Bronchial epithelial cell (primary cell): ENCODE measurements around the gene GJB3. TPM values are rescaled to one million over a fixed set of nuclear protein-coding genes. Genes with fewer than 3 reads are reported as not detected.

Experiments
- DNase-seq: peaks from one replicate; pipeline ENCODE4 v3.0.0-alpha.2; 2010; ENCODE audit warnings: low read depth
- FAIRE-seq: peaks from 2 replicates; lab custom pipeline; 2011; peaks lifted over from hg19 to GRCh38; lab: Jason Lieb, UNC
- H3K27me3 ChIP-seq: 2 replicates; pipeline ENCODE4 v1.5.1; 2011; ENCODE audit warnings: low read length; ENCODE audit not compliant: control insufficient read depth, insufficient read depth
- H3K36me3 ChIP-seq: 2 replicates; pipeline ENCODE4 v1.5.1; 2011; ENCODE audit warnings: low read length; ENCODE audit not compliant: control insufficient read depth, insufficient read depth
- H3K4me3 ChIP-seq: 2 replicates; pipeline ENCODE4 v1.5.1; 2011; ENCODE audit warnings: mild to moderate bottlenecking, low read depth, low read length, control low read depth
- CTCF ChIP-seq: IDR thresholded peaks from 2 replicates; pipeline ENCODE4 v1.5.1; 2011; ENCODE audit warnings: mild to moderate bottlenecking, moderate library complexity, low read length, control low read depth, inconsistent platforms; ENCODE audit not compliant: insufficient read depth, severe bottlenecking
- total RNA-seq: library from RNA; depleted of rRNA; stranded (reverse); fragments of >200 nt; gene quantifications from 2 replicates; pipeline ENCODE4 v1.2.1, GENCODE V29; 2014

GJB3 gene
- total RNA-seq, 1 donor from 2014 or later: 159 TPM

- no peak for TF ChIP-seq CTCF
- H3K36me3 ChIP-seq: no peaks in the 10 kb centered on the region
- DNase-seq (no peak), FAIRE-seq (no peak)
- no peaks in the 10 kb centered on the region for H3K27me3 ChIP-seq
- H3K4me3 ChIP-seq: no peak overlapping the region
Measured at GRCh38 chr1:34827341-34827941, 46.4 kb downstream of the GJB3 start.

- Histone ChIP-seq H3K4me3 (no peak overlapping the region), H3K36me3 (no peaks in the 10 kb centered on the region), H3K27me3 (no peaks in the 10 kb centered on the region)
- DNase-seq (no peak), FAIRE-seq (no peak)
- no peak for TF ChIP-seq CTCF
Measured at GRCh38 chr1:34828611-34829010, 47.6 kb downstream of the GJB3 start.

- DNase-seq (no peak), FAIRE-seq (no peak)
- H3K27me3 ChIP-seq: no peaks in the 10 kb centered on the region
- no peak for TF ChIP-seq CTCF
- H3K36me3 ChIP-seq: no peaks in the 10 kb centered on the region
- no peak overlapping the region for H3K4me3 ChIP-seq
Measured at GRCh38 chr1:34829250-34829649, 48.2 kb downstream of the GJB3 start.

GRCh38 chr1:34831721-34832246, 50.8 kb downstream of the GJB3 start:
- H3K27me3 ChIP-seq: no peaks in the 10 kb centered on the region
- TF ChIP-seq CTCF: no peak
- H3K36me3 ChIP-seq: no peaks in the 10 kb centered on the region
- H3K4me3 ChIP-seq: no peak overlapping the region
- DNase-seq (no peak), FAIRE-seq (no peak)

- no peak for FAIRE-seq
Measured at GRCh38 chr1:34833711-34834110, 52.7 kb downstream of the GJB3 start.

More at GRCh38 chr1:34833711-34834110, 52.7 kb downstream of the GJB3 start:
- no peaks in the 10 kb centered on the region for H3K27me3 ChIP-seq
- no peaks in the 10 kb centered on the region for H3K36me3 ChIP-seq
- no peak for DNase-seq
- no peak overlapping the region for H3K4me3 ChIP-seq
- no peak for TF ChIP-seq CTCF

Other genes starting within 250 kb of the GJB3 start
- 95.8 and 101 TPM in 2 replicates for gene GJB5, start 26.2 kb upstream of the GJB3 start, total RNA-seq
- gene GJB4, start 21.5 kb upstream of the GJB3 start, total RNA-seq: 8.2 and 17.3 TPM in 2 replicates
- gene GJA4, start 11.8 kb downstream of the GJB3 start, total RNA-seq: not detected in 2 replicates
- 34.8 and 36.1 TPM in 2 replicates for gene SMIM12, start 78.5 kb downstream of the GJB3 start, total RNA-seq
- not detected in 2 replicates for gene DLGAP3, start 148.4 kb downstream of the GJB3 start, total RNA-seq
- 7.8 and 8.4 TPM in 2 replicates for gene TMEM35B, start 204.1 kb downstream of the GJB3 start, total RNA-seq